T-cell (primary cell): ENCODE measurements around the gene CPN2. TPM values are rescaled to one million over a fixed set of nuclear protein-coding genes. Genes with fewer than 3 reads are reported as not detected.

ENCODE experiments used
- ATAC-seq, 4 experiments: fragments of 200-7000 bp in 3 of 4; fragments of 150-1000 bp in 1 of 4; cut with Tn5 transposase; replicated peaks in 1 of 4; 1 replicate in 3 of 4; 2 replicates in 1 of 4; pipeline ENCODE4 v1.10.0; 2021; ENCODE audit warnings: moderate library complexity in 3 of 4, mild to moderate bottlenecking in 2 of 4, moderate number of reproducible peaks in 1 of 4
- CTCF ChIA-PET, 2 donors: fragments of 300-600 bp; sonication (Branson Sonifier 250); formaldehyde crosslinking; loops; one replicate each; lab custom pipeline; 2022; ENCODE audit warnings: antibody characterized with exemption in 2 of 2; lab: Charles Lee
- POLR2A ChIA-PET, 2 donors: fragments of 300-600 bp; sonication (Branson Sonifier 250); formaldehyde crosslinking; loops; one replicate each; lab custom pipeline; 2022; ENCODE audit warnings: antibody characterized with exemption in 2 of 2; lab: Charles Lee
- DNase-seq, 35 experiments: peaks; one replicate each; pipeline versions ENCODE4 v3.0.0 to v3.0.0-alpha.2; 2013 to 2023
- H3K27ac ChIP-seq: one replicate; pipeline ENCODE4 v1.5.1; 2013; ENCODE audit warnings: low read length
- H3K27me3 ChIP-seq, 2 experiments: replicated peaks in 1 of 2; 1 replicate in 1 of 2; 2 replicates in 1 of 2; pipeline versions ENCODE4 v1.6.1 to v1.7.0; 2013; ENCODE audit warnings: low read length in 1 of 2, mixed read lengths in 1 of 2; ENCODE audit not compliant: control insufficient read depth in 2 of 2, insufficient read depth in 2 of 2; ENCODE audit errors: extremely low read depth in 1 of 2
- H3K36me3 ChIP-seq, 2 donors: 1 replicate in 1 of 2; 2 replicates in 1 of 2; pipeline versions ENCODE4 v1.6.1 to v1.7.0; 2013; ENCODE audit warnings: low read length in 1 of 2; ENCODE audit not compliant: control insufficient read depth in 2 of 2, insufficient read depth in 1 of 2; ENCODE audit errors: extremely low read depth in 1 of 2
- H3K4me1 ChIP-seq, 2 experiments: 1 replicate in 1 of 2; 2 replicates in 1 of 2; pipeline versions ENCODE4 v1.6.1 to v1.7.0; 2013; ENCODE audit warnings: low read length in 2 of 2, mixed read lengths in 1 of 2; ENCODE audit not compliant: insufficient read depth in 2 of 2, control insufficient read depth in 1 of 2; ENCODE audit errors: extremely low read depth in 1 of 2
- H3K4me3 ChIP-seq, 2 donors: 1 replicate in 1 of 2; 2 replicates in 1 of 2; pipeline versions ENCODE4 v1.5.1 to v1.7.0; 2013; ENCODE audit warnings: mild to moderate bottlenecking in 2 of 2, low read length in 1 of 2, moderate library complexity in 1 of 2; ENCODE audit not compliant: control insufficient read depth in 1 of 2; ENCODE audit errors: extremely low read depth in 1 of 2
- H3K9me3 ChIP-seq: 2 replicates; pipeline ENCODE4 v1.7.0; 2013
- H3K27ac Mint-ChIP-seq, 2 donors: one replicate each; pipeline ENCODE4 v1.8.0; 2020 to 2021; ENCODE audit warnings: mild to moderate bottlenecking in 2 of 2, mixed read lengths in 2 of 2
- H3K27me3 Mint-ChIP-seq, 2 donors: one replicate each; pipeline ENCODE4 v1.8.0; 2021 to 2022; ENCODE audit warnings: mixed read lengths in 2 of 2
- H3K36me3 Mint-ChIP-seq: one replicate; pipeline ENCODE4 v1.8.0; 2021; ENCODE audit warnings: mixed read lengths
- H3K4me1 Mint-ChIP-seq, 3 donors: one replicate each; pipeline ENCODE4 v1.8.0; 2020 to 2022; ENCODE audit warnings: mixed read lengths in 3 of 3, mild to moderate bottlenecking in 1 of 3
- H3K4me3 Mint-ChIP-seq, 3 donors: one replicate each; pipeline ENCODE4 v1.8.0; 2020 to 2022; ENCODE audit warnings: mild to moderate bottlenecking in 3 of 3, mixed read lengths in 3 of 3, moderate library complexity in 3 of 3
- H3K9me3 Mint-ChIP-seq, 3 donors: one replicate each; pipeline ENCODE4 v1.8.0; 2020 to 2022; ENCODE audit warnings: mixed read lengths in 3 of 3
- WGBS: methylation state at CpG from one replicate; pipeline ENCODE4 v1.1.5; 2013; ENCODE audit warnings: missing lambda C conversion rate; ENCODE audit not compliant: insufficient coverage; 5-methylcytosine and 5-hydroxymethylcytosine counted together
- total RNA-seq, 35 experiments: library from RNA in 6 of 35; stranded (reverse) in 6 of 35; fragments of 120-200 nt in 1 of 35; gene quantifications; one replicate each; pipeline versions ENCODE4 v1.2.1 to v1.2.4 and lab custom pipeline; 2013 to 2026

The CPN2 gene
- total RNA-seq, 5 donors from 2014 or later (not counting 1 experiment from before 2014, with no cell fraction given): 0.12 to 0.13 TPM; not detected in 3

GRCh38 chr3:194296454-194297263 is 54.5 kb downstream of the CPN2 start:
- no peaks in the 10 kb centered on the region for H3K9me3 ChIP-seq
- no peak overlapping the region for H3K4me3 ChIP-seq
- no peak overlapping the region for H3K4me3 Mint-ChIP-seq
- no peak for DNase-seq
- H3K9me3 Mint-ChIP-seq: peaks cover 0 to 1% (median 0%) of the 10 kb centered on the region in 3 donors
- no peak for ATAC-seq
- peaks cover 6 to 16% of the 10 kb centered on the region in 2 donors for H3K27me3 Mint-ChIP-seq
- H3K4me1 Mint-ChIP-seq: peaks cover 11 to 21% (median 15%) of the 10 kb centered on the region in 3 donors
- no peak overlapping the region for H3K27ac ChIP-seq
- peaks cover 8 to 12% of the 10 kb centered on the region in 2 experiments for H3K4me1 ChIP-seq
- H3K36me3 ChIP-seq: no peaks in the 10 kb centered on the region
- 76% methylated on average over 21 of the region's 47 CpGs for WGBS
- no peak overlapping the region for H3K27ac Mint-ChIP-seq
- ChIA-PET CTCF (no interaction called here), POLR2A (no interaction called here)
- no peaks in the 10 kb centered on the region for H3K36me3 Mint-ChIP-seq
- H3K27me3 ChIP-seq: peaks cover 0 to 25% of the 10 kb centered on the region in 2 experiments

GRCh38 chr3:194294895-194295214 is 56.3 kb downstream of the CPN2 start:
- Histone ChIP-seq H3K9me3 (no peaks in the 10 kb centered on the region), H3K36me3 (no peaks in the 10 kb centered on the region), H3K4me1 (peaks cover 5 to 8% of the 10 kb centered on the region in 2 experiments), H3K4me3 (no peak overlapping the region), H3K27ac (no peak overlapping the region), H3K27me3 (peaks cover 0 to 22% of the 10 kb centered on the region in 2 experiments)
- H3K27me3 Mint-ChIP-seq: peaks cover 6 to 17% of the 10 kb centered on the region in 2 donors
- DNase-seq: no peak
- ChIA-PET CTCF (no interaction called here), POLR2A (no interaction called here)
- WGBS: 100% methylated on average over 4 of the region's 5 CpGs
- H3K36me3 Mint-ChIP-seq: no peaks in the 10 kb centered on the region
- H3K4me1 Mint-ChIP-seq: peaks cover 2 to 10% (median 4%) of the 10 kb centered on the region in 3 donors
- no peak overlapping the region for H3K4me3 Mint-ChIP-seq
- H3K27ac Mint-ChIP-seq: no peak overlapping the region
- ATAC-seq: no peak
- peaks cover 0 to 4% (median 3%) of the 10 kb centered on the region in 3 donors for H3K9me3 Mint-ChIP-seq

GRCh38 chr3:194294199-194294894 is 56.8 kb downstream of the CPN2 start:
- Mint-ChIP-seq H3K4me1 (peaks cover 0 to 9% (median 2%) of the 10 kb centered on the region in 3 donors), H3K36me3 (no peaks in the 10 kb centered on the region), H3K27ac (no peak overlapping the region), H3K9me3 (peaks cover 0 to 4% (median 3%) of the 10 kb centered on the region in 3 donors), H3K4me3 (no peak overlapping the region), H3K27me3 (peaks cover 6 to 17% of the 10 kb centered on the region in 2 donors)
- 85% methylated on average over 7 of the region's 10 CpGs for WGBS
- Histone ChIP-seq H3K27me3 (peaks cover 0 to 22% of the 10 kb centered on the region in 2 experiments), H3K36me3 (no peaks in the 10 kb centered on the region), H3K27ac (no peak overlapping the region), H3K9me3 (no peaks in the 10 kb centered on the region), H3K4me1 (peaks cover 2 to 6% of the 10 kb centered on the region in 2 experiments), H3K4me3 (no peak overlapping the region)
- no peak for DNase-seq
- no peak for ATAC-seq
- ChIA-PET CTCF (no interaction called here), POLR2A (interaction anchor here in 1 of 2 donors (0.6 kb wide), 1 partner anchor 574 kb away, joined by 7 read pairs; no protein-coding TSS in a partner anchor)

GRCh38 chr3:194293546-194294198 is 57.5 kb downstream of the CPN2 start:
- H3K4me3 Mint-ChIP-seq: no peak overlapping the region
- no peaks in the 10 kb centered on the region for H3K36me3 ChIP-seq
- WGBS: 63% methylated on average over 1 of the region's 2 CpGs
- no peak overlapping the region for H3K27ac ChIP-seq
- H3K27me3 ChIP-seq: peaks cover 0 to 18% of the 10 kb centered on the region in 2 experiments
- peaks cover 0 to 4% (median 3%) of the 10 kb centered on the region in 3 donors for H3K9me3 Mint-ChIP-seq
- H3K36me3 Mint-ChIP-seq: no peaks in the 10 kb centered on the region
- POLR2A ChIA-PET: no interaction called here
- H3K4me1 Mint-ChIP-seq: peaks cover 0 to 5% (median 0%) of the 10 kb centered on the region in 3 donors
- CTCF ChIA-PET: no interaction called here
- peaks cover 2 to 3% of the 10 kb centered on the region in 2 experiments for H3K4me1 ChIP-seq
- DNase-seq: no peak
- H3K27me3 Mint-ChIP-seq: peaks cover 6 to 21% of the 10 kb centered on the region in 2 donors
- ATAC-seq: no peak
- no peak overlapping the region for H3K4me3 ChIP-seq
- no peaks in the 10 kb centered on the region for H3K9me3 ChIP-seq
- H3K27ac Mint-ChIP-seq: no peak overlapping the region

GRCh38 chr3:194292331-194292730 is 58.8 kb downstream of the CPN2 start:
- Histone ChIP-seq H3K27ac (no peak overlapping the region), H3K27me3 (peaks cover 0 to 18% of the 10 kb centered on the region in 2 experiments), H3K36me3 (no peaks in the 10 kb centered on the region), H3K4me1 (peaks cover 0 to 2% of the 10 kb centered on the region in 2 experiments), H3K9me3 (no peaks in the 10 kb centered on the region), H3K4me3 (no peak overlapping the region)
- Mint-ChIP-seq H3K27ac (no peak overlapping the region), H3K9me3 (peaks cover 0 to 4% (median 3%) of the 10 kb centered on the region in 3 donors), H3K4me3 (no peak overlapping the region), H3K36me3 (no peaks in the 10 kb centered on the region), H3K27me3 (peaks cover 6 to 24% of the 10 kb centered on the region in 2 donors), H3K4me1 (peaks cover 0 to 3% (median 0%) of the 10 kb centered on the region in 3 donors)
- ChIA-PET POLR2A (no interaction called here), CTCF (interaction anchor here in 1 of 2 donors (0.6 kb wide), 1 partner anchor 161 kb away, joined by 10 read pairs; no protein-coding TSS in a partner anchor)
- ATAC-seq (no peak), DNase-seq (no peak)
- WGBS: 90% methylated on average over 3 of the region's 3 CpGs
